ENCODE data around the gene FOXL3.
"Not testable (repeated sequence)": the region's sequence is repeated elsewhere in the genome, so short reads cannot be mapped to it uniquely, and the experiment has no call there.

Gene FOXL3

GRCh38 chr7:259751-260405, 30.1 kb upstream of the FOXL3 start:
- H3K4me3 ChIP-seq (ENCODE audit: low read depth, low read length), result no peak overlapping the region
- no peak for TF ChIP-seq CTCF (IDR thresholded peaks at IDR 0.05; ENCODE audit: borderline replicate concordance, insufficient read depth, low read depth, low read length)

GRCh38 chr7:260441-261281, 29.3 kb upstream of the FOXL3 start:
- no peak overlapping the region for H3K4me3 ChIP-seq (ENCODE audit: low read depth, low read length)
- TF ChIP-seq CTCF (IDR thresholded peaks at IDR 0.05; ENCODE audit: borderline replicate concordance, insufficient read depth, low read depth, low read length), result no peak

- no peak for TF ChIP-seq CTCF (IDR thresholded peaks at IDR 0.05; ENCODE audit: borderline replicate concordance, insufficient read depth, low read depth, low read length)
- no peak overlapping the region for H3K4me3 ChIP-seq (ENCODE audit: low read depth, low read length)
These were observed 28.4 kb upstream of the FOXL3 start for GRCh38 chr7:261341-262250.

GRCh38 chr7:262251-262572, 27.8 kb upstream of the FOXL3 start:
- H3K4me3 ChIP-seq (ENCODE audit: low read depth, low read length), result no peak overlapping the region
- no peak for TF ChIP-seq CTCF (IDR thresholded peaks at IDR 0.05; ENCODE audit: borderline replicate concordance, insufficient read depth, low read depth, low read length)

GRCh38 chr7:262631-263311, 27.2 kb upstream of the FOXL3 start:
- not testable (repeated sequence) for H3K4me3 ChIP-seq (ENCODE audit: low read depth, low read length)
- peak; percentile 79 for TF ChIP-seq CTCF (IDR thresholded peaks at IDR 0.05; ENCODE audit: borderline replicate concordance, insufficient read depth, low read depth, low read length)

GRCh38 chr7:263483-264351, 26.3 kb upstream of the FOXL3 start:
- TF ChIP-seq CTCF (IDR thresholded peaks at IDR 0.05; ENCODE audit: borderline replicate concordance, insufficient read depth, low read depth, low read length), result peak; percentile 64
- not testable (repeated sequence) for H3K4me3 ChIP-seq (ENCODE audit: low read depth, low read length)
